Spinal cord (tissue), 10 donors: ENCODE measurements around the gene HTR4. TPM values are rescaled to one million over a fixed set of nuclear protein-coding genes. Genes with fewer than 3 reads are reported as not detected.

Experiments
- DNase-seq, 6 donors: peaks; one replicate each; pipeline versions ENCODE4 v3.0.0 to v3.0.0-alpha.2; 2013 to 2015; ENCODE audit warnings: low spot score in 6 of 6, low read depth in 4 of 6
- H3K27ac ChIP-seq: one replicate; pipeline ENCODE4 v1.5.1; 2013; ENCODE audit warnings: low read depth, low read length, control low read depth
- H3K27me3 ChIP-seq: one replicate; pipeline ENCODE4 v1.6.1; 2013; ENCODE audit warnings: low read length; ENCODE audit not compliant: control insufficient read depth, insufficient read depth
- H3K36me3 ChIP-seq: one replicate; pipeline ENCODE4 v1.6.1; 2013; ENCODE audit warnings: low read length; ENCODE audit not compliant: control insufficient read depth, insufficient read depth
- H3K4me1 ChIP-seq: one replicate; pipeline ENCODE4 v1.6.1; 2013; ENCODE audit warnings: low read length; ENCODE audit not compliant: control insufficient read depth, insufficient read depth
- H3K4me3 ChIP-seq: one replicate; pipeline ENCODE4 v1.5.1; 2013; ENCODE audit warnings: low read depth, low read length, control low read depth
- H3K9me3 ChIP-seq: one replicate; pipeline ENCODE4 v1.6.1; 2013; ENCODE audit warnings: low read length; ENCODE audit not compliant: control insufficient read depth, insufficient read depth
- WGBS: methylation state at CpG from one replicate; pipeline ENCODE4 v1.1.5; 2013; ENCODE audit warnings: missing lambda C conversion rate; ENCODE audit not compliant: insufficient coverage; 5-methylcytosine and 5-hydroxymethylcytosine counted together
- long read RNA-seq, 4 donors: transcript quantifications; one replicate each; lab custom pipeline, GENCODE V29; 2026
- polyA plus RNA-seq, 2 donors: library from polyadenylated mRNA; unstranded; fragments of 120-200 nt; gene quantifications; one replicate each; pipeline ENCODE4 v1.2.1, GENCODE V29; 2013; ENCODE audit not compliant: insufficient read length in 2 of 2
- total RNA-seq, 2 donors: library from RNA; depleted of rRNA in 1 of 2; stranded (reverse); fragments of 120-200 nt in 1 of 2; fragments of >200 nt in 1 of 2; gene quantifications; one replicate each; pipeline versions ENCODE4 v1.2.3 to v1.2.4, GENCODE V29; 2013 to 2014
- donor health status: healthy.

The HTR4 gene, protein sequence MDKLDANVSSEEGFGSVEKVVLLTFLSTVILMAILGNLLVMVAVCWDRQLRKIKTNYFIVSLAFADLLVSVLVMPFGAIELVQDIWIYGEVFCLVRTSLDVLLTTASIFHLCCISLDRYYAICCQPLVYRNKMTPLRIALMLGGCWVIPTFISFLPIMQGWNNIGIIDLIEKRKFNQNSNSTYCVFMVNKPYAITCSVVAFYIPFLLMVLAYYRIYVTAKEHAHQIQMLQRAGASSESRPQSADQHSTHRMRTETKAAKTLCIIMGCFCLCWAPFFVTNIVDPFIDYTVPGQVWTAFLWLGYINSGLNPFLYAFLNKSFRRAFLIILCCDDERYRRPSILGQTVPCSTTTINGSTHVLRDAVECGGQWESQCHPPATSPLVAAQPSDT
- total RNA-seq, result 1 to 10 TPM in 1 of 2 donors, under 1 TPM in 1; 0.94 to 6.6 TPM
- polyA plus RNA-seq, result 1 to 10 TPM; 1.6 TPM
- long read RNA-seq, donor 1, result 0 reads
- long read RNA-seq, donor 2, result 0 reads
- long read RNA-seq, donor 3, result 0 reads
- long read RNA-seq, donor 4, result 0 reads

DNA sequence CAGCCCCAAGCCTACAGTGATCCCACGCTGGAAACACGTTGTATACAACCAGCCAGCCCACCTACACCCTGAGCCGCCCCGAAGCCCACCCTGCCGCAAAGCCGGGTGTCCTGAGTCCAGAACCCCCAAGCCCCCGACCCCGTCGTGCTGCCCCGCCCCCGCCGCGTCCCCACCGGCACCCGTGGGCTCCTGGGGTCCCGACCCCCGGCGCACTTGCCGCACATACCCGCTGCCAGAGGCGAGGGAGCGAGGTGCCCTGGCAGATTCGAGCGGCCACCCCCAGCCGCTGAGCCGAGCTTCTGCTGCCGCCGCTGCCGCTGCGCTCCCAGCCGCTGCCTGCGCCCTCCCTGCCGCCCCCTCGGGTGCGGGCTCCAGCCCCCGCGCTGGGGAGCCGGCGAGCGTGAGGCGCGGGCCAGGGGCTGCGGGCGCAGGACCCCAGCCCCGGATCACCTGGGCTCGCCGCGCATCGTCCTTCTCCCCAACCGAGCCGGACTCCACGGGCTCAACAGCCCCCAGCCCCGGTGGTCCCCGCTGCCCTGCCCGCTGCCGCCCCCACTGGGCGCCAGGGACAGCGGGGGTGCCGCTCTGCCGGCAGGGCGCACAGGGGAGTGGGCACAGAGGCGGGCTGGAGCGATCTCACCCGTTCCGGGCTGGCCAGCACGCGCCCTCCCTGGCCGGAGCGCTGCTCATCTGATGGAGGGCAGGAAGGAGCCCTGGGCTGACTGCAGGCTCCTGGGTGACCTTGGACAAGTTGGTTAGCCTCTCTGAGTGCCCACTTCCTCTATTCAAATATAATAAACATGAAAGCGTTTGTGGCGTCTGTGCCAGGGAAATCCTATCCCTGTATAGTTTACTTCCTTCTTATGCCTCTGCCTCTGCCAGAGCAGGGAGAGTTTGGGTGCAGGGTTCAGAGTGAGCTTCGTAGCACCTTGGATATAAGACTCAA is at the start of gene HTR4:
HTR4 (minus strand) TSS at position 692 of the 946 bp plus-strand sequence. CDS start 17,513 bp downstream, outside the sequence.
- no peaks in the 10 kb centered on the region for H3K36me3 ChIP-seq
- no peaks in the 10 kb centered on the region for H3K4me1 ChIP-seq
- 2% methylated on average over 71 of the region's 72 CpGs for WGBS
- peaks cover 20% of the 10 kb centered on the region for H3K27me3 ChIP-seq
- no peak within 1 kb of the TSS for H3K27ac ChIP-seq
- H3K4me3 ChIP-seq, result no peak within 1 kb of the TSS
- no peaks in the 10 kb centered on the region for H3K9me3 ChIP-seq
- peak in 2 of 6 donors; percentile 6 to 32 for DNase-seq

GRCh38 chr5:148702019-148702596 is 47.8 kb upstream of the HTR4 start:
- Histone ChIP-seq H3K27me3 (no peaks in the 10 kb centered on the region), H3K36me3 (no peaks in the 10 kb centered on the region), H3K9me3 (no peaks in the 10 kb centered on the region), H3K4me3 (no peak overlapping the region), H3K4me1 (no peaks in the 10 kb centered on the region), H3K27ac (no peak overlapping the region)
- DNase-seq, result no peak

GRCh38 chr5:148699028-148699427 is 44.7 kb upstream of the HTR4 start:
- H3K27ac ChIP-seq, result no peak overlapping the region
- no peaks in the 10 kb centered on the region for H3K27me3 ChIP-seq
- no peaks in the 10 kb centered on the region for H3K9me3 ChIP-seq
- no peak overlapping the region for H3K4me3 ChIP-seq
- WGBS, result no CpG with 5 or more reads among the region's 3 CpGs
- no peaks in the 10 kb centered on the region for H3K36me3 ChIP-seq
- no peak for DNase-seq
- H3K4me1 ChIP-seq, result no peaks in the 10 kb centered on the region

GRCh38 chr5:148697809-148698196 is 43.5 kb upstream of the HTR4 start:
- no peaks in the 10 kb centered on the region for H3K4me1 ChIP-seq
- no peak overlapping the region for H3K4me3 ChIP-seq
- no peaks in the 10 kb centered on the region for H3K9me3 ChIP-seq
- no CpG with 5 or more reads among the region's 2 CpGs for WGBS
- no peak for DNase-seq
- H3K36me3 ChIP-seq, result no peaks in the 10 kb centered on the region
- H3K27me3 ChIP-seq, result no peaks in the 10 kb centered on the region
- no peak overlapping the region for H3K27ac ChIP-seq

DNA sequence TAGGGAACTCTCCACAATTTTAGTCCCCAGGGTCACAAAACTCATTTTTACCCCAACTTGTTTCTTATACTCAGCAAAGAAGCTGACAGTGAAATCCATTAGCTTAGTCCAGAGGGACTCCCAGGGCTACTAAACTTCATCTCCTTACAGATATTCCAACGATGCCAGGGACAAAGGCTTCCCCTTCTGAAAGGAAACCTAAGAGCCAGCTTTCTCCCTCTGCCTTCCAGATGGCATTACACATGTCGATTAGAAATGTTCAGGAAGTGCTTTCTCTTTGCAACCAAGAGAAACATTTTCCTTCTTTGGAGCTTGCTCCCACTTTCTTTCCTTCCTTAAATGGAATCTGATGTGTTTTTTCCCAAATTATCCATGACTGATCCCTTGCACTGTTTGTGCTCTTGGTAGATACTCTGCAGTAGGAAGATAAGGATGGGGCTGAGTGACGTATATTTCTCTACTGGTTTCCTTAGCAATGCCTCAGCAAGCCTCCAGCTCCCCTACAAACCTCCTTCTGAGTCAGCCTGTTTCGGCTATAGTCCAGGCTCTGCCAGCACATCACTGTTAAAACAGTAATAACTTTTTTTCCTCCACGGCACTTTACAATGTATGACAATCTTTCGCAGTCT is 43.0 kb upstream of the HTR4 start:
- no peaks in the 10 kb centered on the region for H3K4me1 ChIP-seq
- H3K27me3 ChIP-seq, result no peaks in the 10 kb centered on the region
- H3K27ac ChIP-seq, result no peak overlapping the region
- H3K4me3 ChIP-seq, result no peak overlapping the region
- no peaks in the 10 kb centered on the region for H3K9me3 ChIP-seq
- no peaks in the 10 kb centered on the region for H3K36me3 ChIP-seq
- peak in 1 of 6 donors; percentile 16 for DNase-seq
- 68% methylated on average over 2 of the region's 6 CpGs for WGBS

- Histone ChIP-seq H3K27ac (no peak overlapping the region), H3K4me1 (no peaks in the 10 kb centered on the region), H3K36me3 (no peaks in the 10 kb centered on the region), H3K4me3 (no peak overlapping the region), H3K9me3 (no peaks in the 10 kb centered on the region), H3K27me3 (no peaks in the 10 kb centered on the region)
- WGBS, result 73% methylated on average over 2 of the region's 3 CpGs
- no peak for DNase-seq
Measured at GRCh38 chr5:148696187-148697036, 42.1 kb upstream of the HTR4 start.

GRCh38 chr5:148690945-148691344 is 36.6 kb upstream of the HTR4 start:
- H3K27me3 ChIP-seq, result no peaks in the 10 kb centered on the region
- no peaks in the 10 kb centered on the region for H3K36me3 ChIP-seq
- H3K27ac ChIP-seq, result no peak overlapping the region
- DNase-seq, result no peak
- H3K4me3 ChIP-seq, result no peak overlapping the region
- no CpG with 5 or more reads among the region's 1 CpG for WGBS
- H3K9me3 ChIP-seq, result peaks cover 1% of the 10 kb centered on the region
- H3K4me1 ChIP-seq, result no peaks in the 10 kb centered on the region

DNA sequence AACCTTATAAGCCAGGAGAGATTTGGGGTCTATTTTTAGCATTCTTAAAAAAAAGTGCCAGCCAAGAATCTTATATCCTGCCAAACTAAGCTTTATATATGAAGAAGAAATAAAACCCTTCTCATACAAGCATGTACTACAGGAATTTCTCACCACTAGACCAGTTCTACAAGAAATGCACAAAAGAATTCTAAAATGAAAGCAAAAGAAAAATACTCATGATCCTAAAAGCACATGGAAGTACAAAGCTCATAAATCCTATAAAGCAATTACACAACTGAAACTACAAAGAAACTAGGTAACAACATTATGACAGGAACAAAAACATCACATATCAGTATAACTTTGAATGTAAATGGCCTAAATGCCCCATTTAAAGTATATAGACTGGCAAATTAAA is 34.5 kb upstream of the HTR4 start:
- H3K4me3 ChIP-seq, result no peak overlapping the region
- H3K27ac ChIP-seq, result no peak overlapping the region
- DNase-seq, result no peak
- H3K4me1 ChIP-seq, result no peaks in the 10 kb centered on the region
- H3K9me3 ChIP-seq, result peaks cover 1% of the 10 kb centered on the region
- no peaks in the 10 kb centered on the region for H3K36me3 ChIP-seq
- H3K27me3 ChIP-seq, result no peaks in the 10 kb centered on the region
